Ovary (tissue), 3 donors: ENCODE results near the gene DUOX1.

Source experiments
- EP300 ChIP-seq: sonication (generic); formaldehyde crosslinking; IDR thresholded peaks from one replicate; pipeline ENCODE4 v1.6.1; 2017; ENCODE audit warnings: antibody characterized with exemption
- TF ChIP-seq, protein P1 (sequence below), 3 donors: fragments of 450-650 bp in 2 of 3; fragments of 200-600 bp in 1 of 3; IDR thresholded peaks; one replicate each; pipeline versions ENCODE4 v1.5.1 to v1.8.0; 2016 to 2022; ENCODE audit warnings: antibody characterized with exemption in 3 of 3, mild to moderate bottlenecking in 1 of 3
- donor health status: DM: no; HTN: no; CAD: no.

DNA sequence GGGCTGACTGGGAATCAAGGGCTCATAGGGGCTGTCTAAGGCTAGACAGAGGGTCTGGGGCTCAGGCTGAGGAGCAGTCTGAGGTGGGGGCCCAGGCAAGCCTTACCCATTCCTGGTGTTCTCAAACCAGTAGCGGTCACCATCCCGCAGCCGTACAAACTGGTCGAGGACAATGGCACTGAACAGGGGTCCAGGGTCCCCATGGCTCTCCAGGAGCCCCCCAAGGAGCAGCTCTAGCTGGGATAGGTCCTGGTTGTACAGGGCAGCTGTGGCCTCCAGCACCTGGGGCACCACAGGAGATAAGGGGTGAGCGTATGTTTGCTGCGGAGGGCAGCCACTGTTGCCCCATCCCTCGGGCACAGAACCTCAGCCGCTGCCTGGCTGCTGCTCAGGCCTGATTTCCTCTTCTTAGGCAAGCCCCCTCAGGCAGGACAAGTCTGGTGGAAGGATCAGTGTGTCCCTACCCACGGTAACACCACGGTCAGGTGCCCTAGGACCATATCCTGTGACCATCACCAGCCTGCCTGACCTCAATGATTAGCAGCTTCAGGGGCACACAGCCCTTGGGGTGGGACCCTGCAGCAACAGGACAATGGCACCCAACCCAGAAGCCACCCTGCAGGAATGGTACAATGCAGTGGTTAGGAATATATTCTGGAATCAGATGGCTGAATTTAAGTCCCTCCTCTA, 21.7 kb upstream of the DUOX1 start:
- TF ChIP-seq, protein P1, sequence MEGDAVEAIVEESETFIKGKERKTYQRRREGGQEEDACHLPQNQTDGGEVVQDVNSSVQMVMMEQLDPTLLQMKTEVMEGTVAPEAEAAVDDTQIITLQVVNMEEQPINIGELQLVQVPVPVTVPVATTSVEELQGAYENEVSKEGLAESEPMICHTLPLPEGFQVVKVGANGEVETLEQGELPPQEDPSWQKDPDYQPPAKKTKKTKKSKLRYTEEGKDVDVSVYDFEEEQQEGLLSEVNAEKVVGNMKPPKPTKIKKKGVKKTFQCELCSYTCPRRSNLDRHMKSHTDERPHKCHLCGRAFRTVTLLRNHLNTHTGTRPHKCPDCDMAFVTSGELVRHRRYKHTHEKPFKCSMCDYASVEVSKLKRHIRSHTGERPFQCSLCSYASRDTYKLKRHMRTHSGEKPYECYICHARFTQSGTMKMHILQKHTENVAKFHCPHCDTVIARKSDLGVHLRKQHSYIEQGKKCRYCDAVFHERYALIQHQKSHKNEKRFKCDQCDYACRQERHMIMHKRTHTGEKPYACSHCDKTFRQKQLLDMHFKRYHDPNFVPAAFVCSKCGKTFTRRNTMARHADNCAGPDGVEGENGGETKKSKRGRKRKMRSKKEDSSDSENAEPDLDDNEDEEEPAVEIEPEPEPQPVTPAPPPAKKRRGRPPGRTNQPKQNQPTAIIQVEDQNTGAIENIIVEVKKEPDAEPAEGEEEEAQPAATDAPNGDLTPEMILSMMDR (IDR thresholded peaks at IDR 0.05) = no peak
- no peak for TF ChIP-seq EP300
